Daoy (cell line): ENCODE measurements around the gene MBL2. TPM values are rescaled to one million over a fixed set of nuclear protein-coding genes. Genes with fewer than 3 reads are reported as not detected.

Experiments used
- DNase-seq: peaks from one replicate; pipeline ENCODE4 v3.0.0-alpha.2; 2015; ENCODE audit warnings: low read depth
- total RNA-seq: library from RNA; depleted of rRNA; stranded (reverse); fragments of >200 nt; shearing (Covaris generic); gene quantifications from 2 replicates; pipeline ENCODE4 v1.2.3, GENCODE V29; 2014

The MBL2 gene
- total RNA-seq, 1 experiment from 2014 or later = not detected

DNA sequence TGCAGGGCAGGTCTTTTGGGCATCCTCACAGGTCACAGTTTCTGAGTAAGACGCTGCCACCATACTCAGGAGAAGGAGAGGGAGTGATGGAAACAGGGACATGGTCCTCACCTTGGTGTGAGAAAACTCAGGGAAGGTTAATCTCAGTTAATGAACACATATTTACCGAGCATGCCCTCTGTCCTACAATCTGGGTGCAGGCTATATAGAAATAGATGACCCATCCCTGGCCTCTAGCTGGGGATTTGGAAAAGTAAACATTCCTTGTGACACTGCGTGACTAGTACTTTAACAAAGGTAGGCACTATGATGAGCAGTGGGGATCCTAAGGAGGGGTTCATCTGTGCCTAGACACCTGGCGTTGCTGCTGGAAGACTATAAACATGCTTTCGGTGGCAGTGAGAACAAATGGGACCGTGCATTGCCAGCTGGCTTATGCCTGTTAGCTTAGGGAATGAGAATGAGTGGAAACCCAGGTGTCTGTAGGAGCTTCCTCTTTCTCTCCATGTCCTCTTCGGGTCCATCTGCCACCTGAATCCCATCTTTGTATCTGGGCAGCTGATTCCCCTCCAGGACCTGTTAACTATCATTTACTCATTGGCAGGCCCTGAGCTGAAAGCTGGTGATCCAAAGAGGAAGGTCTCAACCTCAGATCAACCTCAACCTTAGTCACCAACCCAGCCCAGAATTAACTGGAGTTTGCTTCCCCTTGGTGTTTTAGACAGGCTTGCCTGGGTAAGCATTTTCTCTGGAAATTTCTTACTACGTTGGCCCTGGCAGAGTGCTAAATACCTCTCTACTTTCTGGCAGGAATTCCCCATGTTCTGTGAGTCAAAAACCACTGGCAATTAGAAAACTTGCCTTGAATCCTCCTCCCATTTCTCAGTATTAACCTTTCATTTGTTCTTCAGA, 794 bp downstream of the MBL2 start:
- DNase-seq = no peak

- no peak for DNase-seq
Measured at GRCh38 chr10:52770904-52771303, 1.7 kb downstream of the MBL2 start.

DNA sequence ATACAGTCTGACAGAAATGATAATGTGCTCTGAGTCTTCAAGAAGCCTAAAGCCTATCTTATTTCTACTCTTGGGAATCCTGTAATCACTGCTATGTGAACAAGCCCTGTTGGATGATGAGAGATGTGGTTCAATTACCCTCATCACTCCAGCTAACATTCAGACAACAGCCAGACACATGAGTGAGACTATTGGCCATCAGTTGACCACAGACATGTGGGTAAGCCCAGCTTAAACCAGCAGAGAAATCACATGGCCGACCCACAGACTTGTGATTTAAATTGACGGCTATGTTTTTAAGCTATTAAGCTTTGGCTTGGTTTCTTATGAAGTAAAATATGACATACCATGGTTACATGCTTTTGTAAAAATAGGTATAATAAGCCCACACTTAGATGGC, 2.6 kb downstream of the MBL2 start:
- DNase-seq = no peak

DNA sequence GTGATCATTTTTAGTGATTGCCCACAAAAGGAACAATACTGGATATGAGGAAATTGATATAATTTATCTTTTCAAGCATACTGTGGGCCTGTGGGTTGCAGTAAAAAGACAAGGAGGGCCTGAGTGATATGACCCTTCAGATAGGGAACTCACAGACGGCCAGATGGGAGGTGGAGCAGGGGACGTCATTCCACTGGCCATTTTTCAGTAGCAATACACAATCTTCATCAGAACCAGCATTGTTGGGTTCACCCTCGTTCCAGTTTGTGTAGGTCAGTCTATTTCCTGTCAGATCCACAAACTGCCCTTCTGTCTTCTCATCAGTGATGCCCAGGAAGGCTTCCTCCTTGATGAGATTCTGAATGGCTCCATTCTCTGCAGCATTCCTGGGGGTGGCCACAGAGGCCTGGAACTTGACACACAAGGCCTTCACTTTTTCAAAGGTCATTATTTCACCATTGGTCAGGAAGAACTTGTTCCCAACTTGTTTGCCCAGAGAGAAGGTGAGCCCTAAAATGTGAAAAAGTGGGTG, 4.5 kb downstream of the MBL2 start:
- DNase-seq = no peak

DNA sequence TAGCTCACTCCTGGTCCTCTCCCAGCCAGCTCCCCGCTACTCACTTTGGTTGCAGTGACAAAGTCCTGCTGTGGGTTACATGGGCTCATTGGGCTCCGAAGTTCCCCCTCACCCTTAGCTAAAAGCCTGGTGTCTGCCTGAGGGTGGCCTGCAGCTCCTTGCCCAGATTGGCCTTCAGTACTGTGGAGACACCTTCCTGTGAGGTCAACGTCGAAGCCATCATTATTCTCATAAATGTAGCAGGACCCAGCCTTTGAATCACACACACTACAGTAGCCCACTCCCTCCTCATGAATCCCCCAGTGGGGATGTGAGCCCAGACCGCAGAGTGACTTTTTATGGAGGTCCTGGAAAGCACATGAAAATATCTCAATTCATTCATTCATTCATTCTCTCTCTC, 10.5 kb downstream of the MBL2 start:
- DNase-seq = no peak

GRCh38 chr10:52759154-52759553, 13.4 kb downstream of the MBL2 start:
- DNase-seq = no peak

- no peak for DNase-seq
Measured at GRCh38 chr10:52758406-52758805, 14.2 kb downstream of the MBL2 start.

DNA sequence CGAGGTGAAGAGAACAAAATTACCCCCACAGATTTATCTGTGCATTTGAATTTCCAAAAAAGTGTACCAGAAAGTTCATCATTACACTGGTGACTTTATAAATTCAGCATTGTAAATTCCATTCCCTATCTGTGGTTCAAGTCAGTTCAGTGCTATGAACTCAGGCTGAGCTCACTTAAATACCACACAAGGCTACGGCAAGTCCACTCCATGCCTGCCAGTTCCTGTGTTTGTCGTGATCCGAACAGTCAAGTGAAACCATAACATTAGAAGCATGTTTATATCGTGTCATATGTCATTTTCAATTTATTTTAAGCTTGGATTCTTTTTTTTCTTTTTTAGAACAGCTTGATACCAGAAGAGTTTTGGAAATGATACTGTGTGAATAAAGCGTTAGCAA, 14.8 kb downstream of the MBL2 start:
- DNase-seq = no peak

GRCh38 chr10:52756966-52757365, 15.6 kb downstream of the MBL2 start:
- DNase-seq = no peak

DNA sequence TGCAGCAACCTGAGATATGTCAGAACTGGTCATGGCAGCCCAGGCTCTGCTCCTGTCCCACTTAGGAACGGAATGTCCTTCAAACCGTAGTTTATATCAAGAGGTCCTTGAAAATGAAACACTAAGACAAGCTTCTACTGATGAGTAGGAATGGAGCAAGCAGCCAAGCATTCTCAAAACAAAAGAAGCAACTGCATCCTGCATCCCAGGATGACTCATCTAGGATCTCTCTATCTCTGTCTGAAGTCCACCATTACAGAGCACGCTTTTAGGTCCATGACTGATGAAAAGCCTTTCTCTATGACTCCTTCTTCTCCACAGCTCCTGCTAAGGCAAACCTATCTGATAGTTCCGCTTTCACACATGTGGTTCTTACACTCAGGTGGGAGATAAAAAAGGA, 16.3 kb downstream of the MBL2 start:
- no peak for DNase-seq

DNA sequence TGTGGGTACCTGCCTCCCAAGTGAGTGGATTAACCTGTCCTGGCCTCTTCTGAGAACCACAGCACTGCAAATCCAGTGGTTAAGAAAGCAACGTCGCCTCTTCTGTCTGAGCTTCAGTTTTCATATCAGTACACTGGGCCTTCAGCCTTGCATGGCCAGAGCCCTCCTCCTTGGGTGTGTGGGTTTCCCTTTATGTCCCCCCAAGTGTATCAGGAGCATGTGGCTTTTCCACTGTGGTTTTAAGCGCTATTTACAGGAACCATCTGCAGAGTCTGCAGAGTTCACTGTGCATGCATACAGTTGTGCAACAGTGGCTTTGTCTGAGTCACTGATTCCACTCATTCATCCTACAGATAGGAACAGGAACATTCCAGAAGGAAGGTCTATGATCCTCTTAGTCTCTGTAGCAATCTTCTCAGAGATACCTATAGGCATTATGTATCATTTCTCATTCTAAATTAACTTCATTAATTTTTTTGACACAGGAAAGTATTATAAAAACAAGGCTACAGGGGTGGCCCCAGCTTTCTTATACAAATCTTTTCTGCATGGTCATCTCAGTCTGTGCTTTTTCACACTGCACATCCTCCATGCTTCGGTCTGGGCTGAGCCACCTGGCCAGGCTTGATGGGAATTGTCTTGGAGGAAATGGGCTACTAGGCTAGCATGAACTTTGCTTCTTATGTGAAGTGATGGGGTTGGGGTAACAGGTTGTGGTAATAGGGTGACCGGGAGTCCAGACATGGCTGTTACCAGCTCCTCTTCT, 17.1 kb downstream of the MBL2 start:
- DNase-seq = no peak

DNA sequence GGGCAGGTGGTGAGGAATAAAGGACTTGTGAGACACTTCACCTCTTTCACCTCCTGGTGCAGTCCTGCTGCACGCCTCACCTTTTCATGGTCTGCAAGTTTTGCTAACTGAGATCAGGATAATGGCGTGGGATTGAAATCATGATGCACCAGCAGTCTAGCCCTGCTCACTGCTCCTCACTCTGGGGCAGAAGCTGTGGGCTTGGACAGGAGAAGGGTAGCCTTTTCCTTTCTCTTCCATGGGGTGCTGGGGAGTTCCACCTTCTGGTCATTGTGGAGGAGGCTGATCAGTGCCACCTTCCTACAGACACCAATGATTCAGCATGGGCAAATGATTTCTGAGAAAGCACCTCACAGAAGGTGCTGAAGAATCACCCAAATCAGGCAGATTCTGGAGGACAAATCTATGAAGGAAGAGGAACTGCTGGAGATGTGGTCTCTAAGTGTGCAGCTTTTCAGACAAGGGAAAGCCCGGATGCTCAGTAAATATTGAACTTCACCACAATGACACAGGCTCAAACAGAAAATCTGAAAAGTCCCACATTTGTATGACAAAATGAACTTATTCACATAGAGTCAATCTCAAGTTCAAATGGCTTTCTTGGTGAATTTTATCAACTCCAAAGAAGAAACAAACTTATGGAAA, 19.7 kb downstream of the MBL2 start:
- DNase-seq = no peak

DNA sequence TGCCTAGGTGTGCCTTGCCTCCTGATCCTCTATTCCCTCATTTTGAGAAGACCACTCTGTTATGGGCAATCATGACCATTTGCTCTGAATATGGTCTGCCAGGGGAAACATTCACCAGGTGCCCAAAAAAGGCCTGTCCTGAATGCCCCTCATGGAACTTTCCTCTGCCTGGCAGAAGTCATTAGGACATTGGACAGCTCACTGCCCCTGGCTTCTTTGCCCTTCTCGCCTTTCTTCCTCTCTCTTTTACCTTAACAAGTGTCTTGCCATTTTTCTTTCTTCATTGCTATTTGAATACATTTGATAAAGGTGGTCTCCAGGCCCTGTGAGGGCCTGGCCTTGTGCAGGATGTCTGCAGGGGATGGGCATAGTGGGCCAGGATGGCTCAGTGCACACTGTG, 20.3 kb downstream of the MBL2 start:
- DNase-seq = no peak

- no peak for DNase-seq
Measured at GRCh38 chr10:52751337-52751736, 21.2 kb downstream of the MBL2 start.

GRCh38 chr10:52750629-52751028, 22.0 kb downstream of the MBL2 start:
- DNase-seq = no peak

- DNase-seq = no peak
Measured at GRCh38 chr10:52747694-52748093, 24.9 kb downstream of the MBL2 start.

- no peak for DNase-seq
Measured at GRCh38 chr10:52746169-52746568, 26.4 kb downstream of the MBL2 start.

DNA sequence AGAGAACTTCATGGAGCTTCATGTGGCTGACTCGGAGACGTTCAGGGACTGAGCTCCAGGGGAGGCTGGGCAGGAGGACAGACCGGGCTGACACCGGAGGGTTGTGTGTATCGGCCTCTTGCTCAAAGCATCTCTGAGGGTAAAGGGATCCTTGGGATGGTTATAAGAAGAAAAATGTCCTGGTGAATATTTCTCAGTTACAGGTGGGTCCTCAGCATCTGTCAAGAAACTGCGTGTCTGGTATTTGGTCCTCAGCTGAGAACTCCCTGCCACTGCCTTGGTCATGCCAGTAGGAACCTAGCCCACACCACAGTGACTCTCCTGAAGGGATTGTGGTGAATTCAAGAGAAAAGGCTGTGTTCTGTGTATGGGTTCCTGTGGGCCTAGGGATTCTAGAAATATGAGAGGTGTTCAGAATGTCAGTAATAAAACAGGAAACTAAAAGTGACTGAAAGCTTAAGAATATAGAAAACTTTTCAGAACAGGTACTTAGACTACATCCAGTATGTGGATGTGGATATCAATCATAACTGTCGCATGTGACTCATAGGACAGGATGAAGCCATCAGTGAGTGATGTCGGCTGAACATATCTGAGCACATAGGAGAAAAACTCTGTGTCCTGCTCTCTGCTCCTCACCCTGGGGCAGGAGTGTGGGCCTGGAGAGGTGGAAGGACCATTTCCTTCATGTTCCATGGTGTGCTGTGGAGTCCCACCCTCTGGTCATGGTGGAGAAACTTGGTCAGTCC, 28.4 kb downstream of the MBL2 start:
- no peak for DNase-seq

GRCh38 chr10:52742731-52743130, 29.9 kb downstream of the MBL2 start:
- no peak for DNase-seq

DNA sequence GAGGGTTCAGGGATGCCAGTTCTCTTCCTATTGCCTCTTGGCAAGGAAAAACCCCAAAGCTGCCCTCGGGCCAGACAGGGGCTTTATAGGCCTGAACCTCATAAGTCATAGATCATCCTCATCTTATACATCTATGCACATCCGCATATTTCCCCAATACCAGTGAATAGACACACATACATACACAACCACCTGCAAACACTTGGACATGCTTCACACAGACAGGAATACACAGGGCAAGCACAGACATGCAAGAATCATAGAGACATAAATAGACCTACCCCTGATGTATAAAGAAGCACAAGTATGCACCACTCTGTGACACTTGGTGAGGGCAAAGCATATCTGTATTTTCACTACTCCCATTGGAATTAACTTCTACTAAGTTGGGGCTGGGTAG, 30.7 kb downstream of the MBL2 start:
- DNase-seq = no peak

DNA sequence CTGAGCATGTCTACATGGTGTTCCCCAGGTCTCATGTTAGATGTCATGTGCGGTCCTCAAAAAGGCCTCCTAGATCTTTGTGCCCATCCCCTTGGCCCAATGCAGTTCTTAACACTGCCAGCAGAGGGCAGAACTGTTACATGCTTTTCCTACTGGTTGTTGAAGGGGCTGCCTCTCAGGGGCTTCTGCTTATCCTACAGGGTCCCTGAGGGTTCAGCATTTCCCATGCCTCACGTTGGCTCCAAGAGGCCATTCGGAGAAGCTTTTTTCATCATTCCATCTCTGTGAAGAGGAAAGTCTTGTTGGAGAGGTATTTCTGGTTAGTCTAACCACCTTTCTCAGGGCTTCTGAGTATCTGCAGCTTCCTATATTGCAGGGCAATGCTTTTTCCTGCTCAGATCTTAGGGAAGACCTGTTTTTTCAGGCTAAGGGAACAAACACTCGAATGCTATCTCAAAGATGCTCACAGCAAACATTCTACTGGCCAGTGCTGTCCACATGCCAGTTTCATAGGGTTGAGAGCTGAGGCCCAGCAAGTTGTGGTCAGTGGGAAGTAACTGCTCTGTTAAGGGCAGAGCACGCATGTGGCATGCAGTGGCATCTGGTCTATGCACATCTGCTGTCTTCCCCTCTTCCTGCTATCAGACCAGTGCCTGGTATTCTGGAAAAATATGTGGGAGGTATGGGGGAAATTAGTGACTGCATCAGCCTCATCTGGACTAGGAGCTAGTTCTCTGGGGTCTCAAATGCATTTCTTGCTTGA, 31.5 kb downstream of the MBL2 start:
- peak; percentile 3 for DNase-seq
